Choroid plexus epithelial cell (primary cell): Measurements from ENCODE around the gene PSEN1.
A peak's percentile ranks its signal among the peaks of the same experiment; 100 is the strongest.
"Not testable (repeated sequence)": the region's sequence is repeated elsewhere in the genome, so short reads cannot be mapped to it uniquely, and the experiment has no call there.

Experiments
- DNase-seq: peaks from one replicate; pipeline ENCODE4 v3.0.0-alpha.2; 2010; ENCODE audit warnings: low read depth
- H3K4me3 ChIP-seq: 2 replicates; pipeline ENCODE4 v1.5.1; 2011; ENCODE audit warnings: low read depth, mild to moderate bottlenecking, control low read depth, low read length, moderate library complexity
- TF ChIP-seq, protein P1 (sequence below): conservative IDR thresholded peaks from 2 replicates; pipeline ENCODE4 v1.5.1; 2011; ENCODE audit warnings: low read depth, mild to moderate bottlenecking, control low read depth, inconsistent platforms, low read length, moderate library complexity

Gene PSEN1

DNA sequence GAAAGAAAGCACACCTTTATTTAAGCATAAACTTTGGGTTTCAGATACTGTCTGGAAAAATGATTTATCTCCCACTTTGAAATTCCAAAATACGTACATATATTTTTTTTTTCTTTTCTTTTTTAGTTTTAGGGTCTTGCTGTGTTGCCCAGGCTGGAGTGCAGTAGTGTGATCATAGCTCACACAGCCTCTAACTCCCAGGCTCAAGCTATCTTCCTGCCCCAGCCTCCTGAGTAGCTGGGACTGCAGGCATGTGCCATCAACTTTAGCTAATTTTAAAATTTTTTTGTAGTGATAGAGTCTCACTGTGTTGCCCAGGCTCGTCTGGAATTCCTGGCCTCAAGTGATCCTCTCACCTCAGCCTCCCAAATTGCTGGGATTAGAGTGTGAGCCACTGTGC, 55.1 kb downstream of the PSEN1 start:
- H3K4me3 ChIP-seq, result no peak overlapping the region
- TF ChIP-seq, protein P1, sequence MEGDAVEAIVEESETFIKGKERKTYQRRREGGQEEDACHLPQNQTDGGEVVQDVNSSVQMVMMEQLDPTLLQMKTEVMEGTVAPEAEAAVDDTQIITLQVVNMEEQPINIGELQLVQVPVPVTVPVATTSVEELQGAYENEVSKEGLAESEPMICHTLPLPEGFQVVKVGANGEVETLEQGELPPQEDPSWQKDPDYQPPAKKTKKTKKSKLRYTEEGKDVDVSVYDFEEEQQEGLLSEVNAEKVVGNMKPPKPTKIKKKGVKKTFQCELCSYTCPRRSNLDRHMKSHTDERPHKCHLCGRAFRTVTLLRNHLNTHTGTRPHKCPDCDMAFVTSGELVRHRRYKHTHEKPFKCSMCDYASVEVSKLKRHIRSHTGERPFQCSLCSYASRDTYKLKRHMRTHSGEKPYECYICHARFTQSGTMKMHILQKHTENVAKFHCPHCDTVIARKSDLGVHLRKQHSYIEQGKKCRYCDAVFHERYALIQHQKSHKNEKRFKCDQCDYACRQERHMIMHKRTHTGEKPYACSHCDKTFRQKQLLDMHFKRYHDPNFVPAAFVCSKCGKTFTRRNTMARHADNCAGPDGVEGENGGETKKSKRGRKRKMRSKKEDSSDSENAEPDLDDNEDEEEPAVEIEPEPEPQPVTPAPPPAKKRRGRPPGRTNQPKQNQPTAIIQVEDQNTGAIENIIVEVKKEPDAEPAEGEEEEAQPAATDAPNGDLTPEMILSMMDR, result no peak
- no peak for DNase-seq

DNA sequence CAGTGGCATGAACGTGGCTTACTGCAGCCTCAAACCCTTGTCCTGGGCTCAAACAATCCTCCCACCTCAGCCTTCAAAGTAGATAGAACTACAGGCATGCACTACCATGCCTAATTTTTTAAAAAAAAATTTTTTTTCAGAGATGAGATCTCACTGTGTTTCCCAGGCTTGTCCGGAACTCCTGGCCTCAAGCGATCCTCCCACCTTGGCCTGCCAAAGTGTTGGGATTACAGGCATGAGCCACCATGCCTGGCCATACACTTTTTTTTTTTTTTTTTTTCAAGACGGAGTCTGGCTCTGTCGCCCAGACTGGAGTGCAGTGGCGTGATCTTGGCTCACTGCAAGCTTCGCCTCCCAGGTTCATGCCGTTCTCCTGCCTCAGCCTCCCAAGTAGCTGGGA, 58.0 kb downstream of the PSEN1 start:
- not testable (repeated sequence) for H3K4me3 ChIP-seq, DNase-seq

DNA sequence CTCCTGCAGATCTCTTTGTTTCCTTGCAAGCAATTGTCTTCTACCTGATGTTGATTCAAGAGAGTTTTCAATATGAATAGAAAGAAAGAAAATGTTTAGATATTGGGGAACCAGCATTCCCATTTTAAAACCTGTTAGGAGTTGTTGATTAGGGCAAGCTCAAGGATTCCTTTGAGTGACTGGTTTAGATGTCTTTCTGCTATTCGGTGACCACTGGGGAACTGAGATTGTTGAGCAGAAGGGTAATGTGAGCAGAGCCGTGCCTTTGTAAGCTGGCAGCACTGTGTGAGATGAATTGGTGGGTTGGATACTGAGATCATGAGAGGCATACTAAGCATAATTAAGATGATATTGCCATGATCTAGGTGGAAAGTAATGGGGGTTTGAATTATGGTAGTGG, 61.9 kb downstream of the PSEN1 start:
- no peak for DNase-seq
- TF ChIP-seq, protein P1, result no peak
- no peak overlapping the region for H3K4me3 ChIP-seq

- no peak for DNase-seq
- no peak overlapping the region for H3K4me3 ChIP-seq
- TF ChIP-seq, protein P1, result no peak
Observed at GRCh38 chr14:73203527-73203926, 67.2 kb downstream of the PSEN1 start.

- no peak for DNase-seq
- TF ChIP-seq, protein P1, result no peak
- no peak overlapping the region for H3K4me3 ChIP-seq
Observed at GRCh38 chr14:73207615-73208014, 71.3 kb downstream of the PSEN1 start.

DNA sequence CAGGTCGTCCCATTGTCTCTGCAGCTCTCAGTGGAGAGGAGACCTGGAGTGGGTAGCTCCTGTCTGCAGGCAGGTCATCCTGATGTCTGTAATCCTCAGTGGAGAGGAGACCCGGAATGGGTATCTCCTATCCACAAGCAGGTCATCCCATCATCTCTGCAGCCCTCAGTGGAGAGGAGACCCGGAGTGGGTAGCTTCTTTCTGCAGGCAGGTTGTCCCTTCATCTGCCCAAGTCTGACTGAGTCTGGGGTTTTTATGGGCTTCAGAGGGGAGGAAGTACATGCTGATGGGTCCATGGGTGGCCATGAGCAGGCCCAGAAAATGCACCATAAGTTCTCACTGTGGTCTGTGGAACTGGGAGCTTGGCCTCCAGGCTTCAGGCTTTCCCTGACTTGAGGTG, 72.1 kb downstream of the PSEN1 start:
- DNase-seq, result no peak
- TF ChIP-seq, protein P1, result no peak
- H3K4me3 ChIP-seq, result no peak overlapping the region

DNA sequence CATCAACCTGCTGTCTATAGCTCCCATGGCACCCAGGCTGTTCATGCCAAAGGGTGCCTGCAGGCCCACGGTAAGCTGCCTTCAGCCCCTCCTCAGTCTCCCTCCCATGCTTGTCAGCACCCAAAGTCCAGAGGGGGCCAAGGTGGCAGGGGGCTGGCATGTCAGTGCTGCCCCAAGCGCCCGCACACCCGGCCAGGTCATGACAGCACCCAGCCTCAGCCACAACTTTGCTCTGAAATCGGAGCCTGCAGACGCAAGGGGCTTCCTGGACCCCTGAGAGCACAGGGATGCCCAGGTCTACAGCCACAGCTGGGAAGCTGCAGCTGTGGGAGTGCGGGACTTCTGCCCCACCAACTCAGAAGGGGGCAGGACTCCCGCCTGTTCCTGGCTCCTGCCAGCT, 72.5 kb downstream of the PSEN1 start:
- H3K4me3 ChIP-seq, result no peak overlapping the region
- TF ChIP-seq, protein P1, result no peak
- DNase-seq, result no peak

DNA sequence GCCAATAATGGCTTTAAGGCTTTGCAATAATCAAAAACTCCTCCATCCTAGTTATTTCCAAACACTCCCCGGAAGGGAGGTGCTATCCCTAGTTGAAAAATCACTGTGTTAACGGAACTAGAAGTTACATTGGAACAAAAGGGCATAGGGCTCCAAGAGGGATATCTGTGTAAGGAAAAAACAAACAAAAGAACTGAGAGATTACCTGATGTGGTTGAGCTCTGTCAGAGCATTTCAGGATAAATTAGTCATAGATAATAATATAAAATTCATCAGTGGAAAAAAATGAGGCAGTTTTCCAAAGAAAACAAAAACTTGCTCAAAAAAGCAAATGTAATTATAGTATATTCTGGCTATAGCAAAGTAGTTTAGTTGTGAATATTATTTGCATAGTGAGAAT, 73.6 kb downstream of the PSEN1 start:
- no peak overlapping the region for H3K4me3 ChIP-seq
- peak; percentile 84 for DNase-seq
- TF ChIP-seq, protein P1, result no peak
